ENCODE results near the gene CDC42BPG. TPM values are rescaled to one million over a fixed set of nuclear protein-coding genes. Genes with fewer than 3 reads are reported as not detected.

Gene CDC42BPG
- polyA plus RNA-seq, 2 donors, result 17.5 to 30.7 TPM

DNA sequence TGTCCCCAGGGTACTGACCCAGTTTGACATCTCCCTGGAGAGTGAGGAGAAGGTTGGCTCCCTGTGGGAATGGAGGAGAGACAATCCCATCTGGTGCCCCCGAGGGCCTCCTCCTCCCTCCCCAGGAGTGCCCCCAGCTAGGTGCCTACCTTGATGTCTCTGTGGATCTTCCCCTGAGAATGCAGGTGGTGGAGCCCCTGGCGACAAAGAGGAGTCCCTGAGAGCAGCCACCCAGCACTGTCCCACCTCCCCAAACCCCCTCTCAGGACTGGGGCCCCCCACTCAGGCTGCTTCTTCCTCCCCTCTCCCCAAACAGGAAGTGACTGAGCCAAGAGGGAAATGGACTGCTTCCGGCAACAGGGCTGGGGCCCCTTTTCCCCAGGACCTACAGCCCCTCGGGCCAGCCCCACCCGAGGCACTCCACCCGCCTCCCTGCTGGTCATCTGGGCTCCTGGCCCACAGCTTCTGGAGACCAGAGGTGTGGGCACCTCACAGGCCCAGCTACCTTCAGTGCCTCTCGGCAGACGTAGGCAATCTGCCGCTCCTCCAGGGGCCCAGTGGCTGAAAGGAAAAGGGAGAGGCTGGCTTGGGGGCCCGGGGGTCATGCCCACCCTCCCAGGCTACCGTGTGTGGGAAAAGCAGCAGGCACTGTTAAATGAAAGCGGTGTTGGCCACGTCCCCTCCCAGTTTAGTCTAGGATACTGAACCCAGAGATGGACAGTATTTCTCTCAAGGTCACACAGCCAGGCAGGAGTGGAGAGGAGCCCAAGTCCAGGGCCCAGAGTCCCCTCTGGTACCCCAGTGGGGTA is 42.7 kb downstream of the CDC42BPG start:
- Histone ChIP-seq H3K4me3 (ENCODE audit: low read depth in 1 of 2, low read length in 2 of 2) (peak overlapping the region in 1 of 2 donors; percentile 58), H3K27ac (ENCODE audit: low read depth in 2 of 2, low read length in 1 of 2) (peak overlapping the region; percentile 53 to 91), H3K4me1 (ENCODE audit: control insufficient read depth in 2 of 2, insufficient read depth in 2 of 2, low read length in 1 of 2) (peaks cover 4 to 17% of the 10 kb centered on the region in 2 donors), H3K36me3 (ENCODE audit: control insufficient read depth in 2 of 2, insufficient read depth in 2 of 2, low read length in 1 of 2) (peaks cover 3 to 36% of the 10 kb centered on the region in 2 donors), H3K9me3 (ENCODE audit: control insufficient read depth in 2 of 2, insufficient read depth in 1 of 2, low read depth in 1 of 2, low read length in 1 of 2) (no peaks in the 10 kb centered on the region), H3K27me3 (ENCODE audit: control insufficient read depth in 1 of 2, insufficient read depth in 2 of 2, low read length in 2 of 2) (no peaks in the 10 kb centered on the region)
- 53 to 58% methylated on average over 13 of the region's 13 CpGs for WGBS, 2 donors

DNA sequence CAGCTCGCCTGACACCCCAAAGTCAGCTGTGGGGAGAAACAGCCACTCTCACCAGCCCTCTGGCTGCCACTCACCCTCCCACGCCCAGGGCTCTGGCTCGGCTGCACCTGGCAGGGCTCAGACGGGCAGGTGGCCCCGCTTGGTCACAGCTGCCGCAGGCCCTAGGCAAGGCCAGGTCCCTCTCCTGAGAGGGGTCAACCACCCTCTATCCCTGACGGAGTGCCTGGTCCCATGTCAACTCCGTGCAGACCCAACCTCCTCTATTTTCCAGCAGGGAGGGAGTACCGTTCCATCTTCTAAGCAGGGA is 43.3 kb downstream of the CDC42BPG start:
- H3K27ac ChIP-seq (ENCODE audit: low read depth in 2 of 2, low read length in 1 of 2), result peak overlapping the region in 1 of 2 donors; percentile 8
- H3K36me3 ChIP-seq (ENCODE audit: control insufficient read depth in 2 of 2, insufficient read depth in 2 of 2, low read length in 1 of 2), result peaks cover 2 to 36% of the 10 kb centered on the region in 2 donors
- H3K4me3 ChIP-seq (ENCODE audit: low read depth in 1 of 2, low read length in 2 of 2), result no peak overlapping the region
- 65 to 67% methylated on average over 8 to 9 of the region's 9 CpGs for WGBS, 2 donors
- H3K9me3 ChIP-seq (ENCODE audit: control insufficient read depth in 2 of 2, insufficient read depth in 1 of 2, low read depth in 1 of 2, low read length in 1 of 2), result no peaks in the 10 kb centered on the region
- no peaks in the 10 kb centered on the region for H3K27me3 ChIP-seq (ENCODE audit: control insufficient read depth in 1 of 2, insufficient read depth in 2 of 2, low read length in 2 of 2)
- peaks cover 4 to 17% of the 10 kb centered on the region in 2 donors for H3K4me1 ChIP-seq (ENCODE audit: control insufficient read depth in 2 of 2, insufficient read depth in 2 of 2, low read length in 1 of 2)

DNA sequence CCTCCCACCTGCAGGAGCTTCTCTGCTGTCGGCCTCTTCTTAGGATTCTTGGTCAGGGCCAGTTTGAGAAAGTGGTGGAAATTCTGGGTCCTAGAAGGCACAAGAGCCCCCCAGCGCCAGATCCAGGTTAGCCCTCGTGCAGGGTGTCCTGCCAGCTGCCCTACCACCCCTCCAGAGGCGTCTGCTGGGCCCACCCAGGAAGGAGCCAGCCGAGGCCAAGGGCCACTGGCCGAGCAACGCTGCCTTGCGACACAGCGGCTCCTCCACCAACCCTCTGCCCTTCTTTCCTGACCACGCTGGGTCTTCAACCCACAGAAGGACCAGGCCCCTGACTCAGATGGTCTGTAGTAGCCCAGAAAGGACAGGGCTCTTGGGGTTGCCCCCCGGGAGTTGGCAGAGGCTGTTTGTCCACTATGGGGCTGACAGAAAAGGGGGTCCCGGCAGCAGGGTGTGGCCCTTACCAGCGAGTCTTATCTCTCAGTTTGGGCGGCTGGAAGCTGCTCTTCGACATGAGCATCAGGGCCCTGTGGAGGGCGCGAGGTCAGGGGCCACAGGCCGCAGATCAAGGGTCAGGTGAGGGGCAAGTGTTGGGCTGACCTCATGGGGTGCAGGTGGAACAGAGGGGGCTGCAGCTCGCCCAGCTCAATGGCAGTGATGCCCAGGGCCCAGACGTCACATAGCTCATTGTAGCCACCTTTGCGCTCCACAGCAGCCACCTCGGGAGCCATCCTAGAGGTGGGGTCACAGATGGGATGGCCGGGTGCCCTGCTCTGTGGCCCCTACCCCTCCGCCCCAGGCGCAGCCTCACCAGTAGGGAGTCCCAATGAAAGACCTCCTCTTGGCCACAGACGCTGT is 43.9 kb downstream of the CDC42BPG start:
- Histone ChIP-seq H3K4me1 (ENCODE audit: control insufficient read depth in 2 of 2, insufficient read depth in 2 of 2, low read length in 1 of 2) (peaks cover 4 to 17% of the 10 kb centered on the region in 2 donors), H3K4me3 (ENCODE audit: low read depth in 1 of 2, low read length in 2 of 2) (no peak overlapping the region), H3K9me3 (ENCODE audit: control insufficient read depth in 2 of 2, insufficient read depth in 1 of 2, low read depth in 1 of 2, low read length in 1 of 2) (no peaks in the 10 kb centered on the region), H3K27me3 (ENCODE audit: control insufficient read depth in 1 of 2, insufficient read depth in 2 of 2, low read length in 2 of 2) (no peaks in the 10 kb centered on the region), H3K27ac (ENCODE audit: low read depth in 2 of 2, low read length in 1 of 2) (no peak overlapping the region), H3K36me3 (ENCODE audit: control insufficient read depth in 2 of 2, insufficient read depth in 2 of 2, low read length in 1 of 2) (peaks cover 0 to 32% of the 10 kb centered on the region in 2 donors)
- 83 to 86% methylated on average over 26 of the region's 26 CpGs for WGBS, 2 donors

DNA sequence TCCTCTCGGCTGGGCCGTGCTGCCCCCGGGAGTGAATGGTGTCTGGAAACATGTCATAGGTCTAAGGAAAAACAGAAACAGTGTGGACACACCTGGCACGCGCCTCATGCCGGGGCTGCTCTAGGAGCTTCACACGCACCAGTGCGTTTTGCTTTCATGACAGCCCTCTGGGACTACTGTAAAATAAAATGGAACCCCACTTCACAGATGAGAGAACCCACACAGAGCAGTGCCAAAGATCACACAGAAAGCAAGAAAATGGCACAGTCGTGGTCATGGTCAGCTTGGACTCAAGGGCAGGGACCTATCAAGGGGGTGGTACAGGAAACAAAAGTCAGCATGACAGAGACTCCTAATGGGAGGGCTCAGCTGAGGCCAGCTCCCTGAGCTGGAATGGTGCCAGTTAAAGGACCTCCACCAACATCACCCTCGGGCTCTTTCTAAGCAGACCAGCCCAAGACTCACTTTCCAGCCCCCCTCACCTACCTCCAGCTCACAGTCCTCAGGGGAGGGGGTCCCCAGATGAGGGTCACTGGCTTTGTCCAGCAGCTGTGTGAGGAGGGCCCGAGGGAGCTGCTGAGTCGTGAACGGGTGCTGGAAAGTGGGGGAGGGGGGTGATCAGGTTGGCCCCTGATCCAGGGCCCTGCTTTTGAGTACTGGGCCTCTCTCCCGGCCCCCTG is 44.7 kb downstream of the CDC42BPG start:
- WGBS, 2 donors, result 69 to 71% methylated on average over 14 of the region's 14 CpGs
- no peak overlapping the region for H3K27ac ChIP-seq (ENCODE audit: low read depth in 2 of 2, low read length in 1 of 2)
- peaks cover 0 to 25% of the 10 kb centered on the region in 2 donors for H3K36me3 ChIP-seq (ENCODE audit: control insufficient read depth in 2 of 2, insufficient read depth in 2 of 2, low read length in 1 of 2)
- H3K27me3 ChIP-seq (ENCODE audit: control insufficient read depth in 1 of 2, insufficient read depth in 2 of 2, low read length in 2 of 2), result no peaks in the 10 kb centered on the region
- no peak overlapping the region for H3K4me3 ChIP-seq (ENCODE audit: low read depth in 1 of 2, low read length in 2 of 2)
- H3K9me3 ChIP-seq (ENCODE audit: control insufficient read depth in 2 of 2, insufficient read depth in 1 of 2, low read depth in 1 of 2, low read length in 1 of 2), result no peaks in the 10 kb centered on the region
- peaks cover 4 to 15% of the 10 kb centered on the region in 2 donors for H3K4me1 ChIP-seq (ENCODE audit: control insufficient read depth in 2 of 2, insufficient read depth in 2 of 2, low read length in 1 of 2)

DNA sequence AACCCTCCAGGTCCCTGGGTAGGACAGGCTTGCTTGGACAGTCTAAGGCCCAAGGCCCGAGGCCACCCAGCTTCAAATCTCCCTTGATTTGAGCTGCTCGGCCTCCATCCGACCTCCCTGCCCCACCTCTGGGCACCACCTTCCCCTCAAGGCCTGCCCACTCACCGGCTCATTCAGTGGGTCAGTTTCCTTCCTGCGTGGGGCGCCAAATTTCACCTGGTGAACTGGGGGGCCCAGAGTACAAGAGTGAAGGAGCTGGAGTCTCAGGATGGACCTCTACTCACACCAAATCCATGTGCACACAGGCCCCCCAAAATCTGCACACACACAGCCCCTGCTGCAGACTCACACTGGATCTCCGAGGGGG is 45.2 kb downstream of the CDC42BPG start:
- Histone ChIP-seq H3K27ac (ENCODE audit: low read depth in 2 of 2, low read length in 1 of 2) (no peak overlapping the region), H3K27me3 (ENCODE audit: control insufficient read depth in 1 of 2, insufficient read depth in 2 of 2, low read length in 2 of 2) (no peaks in the 10 kb centered on the region), H3K36me3 (ENCODE audit: control insufficient read depth in 2 of 2, insufficient read depth in 2 of 2, low read length in 1 of 2) (peaks cover 0 to 23% of the 10 kb centered on the region in 2 donors)

DNA sequence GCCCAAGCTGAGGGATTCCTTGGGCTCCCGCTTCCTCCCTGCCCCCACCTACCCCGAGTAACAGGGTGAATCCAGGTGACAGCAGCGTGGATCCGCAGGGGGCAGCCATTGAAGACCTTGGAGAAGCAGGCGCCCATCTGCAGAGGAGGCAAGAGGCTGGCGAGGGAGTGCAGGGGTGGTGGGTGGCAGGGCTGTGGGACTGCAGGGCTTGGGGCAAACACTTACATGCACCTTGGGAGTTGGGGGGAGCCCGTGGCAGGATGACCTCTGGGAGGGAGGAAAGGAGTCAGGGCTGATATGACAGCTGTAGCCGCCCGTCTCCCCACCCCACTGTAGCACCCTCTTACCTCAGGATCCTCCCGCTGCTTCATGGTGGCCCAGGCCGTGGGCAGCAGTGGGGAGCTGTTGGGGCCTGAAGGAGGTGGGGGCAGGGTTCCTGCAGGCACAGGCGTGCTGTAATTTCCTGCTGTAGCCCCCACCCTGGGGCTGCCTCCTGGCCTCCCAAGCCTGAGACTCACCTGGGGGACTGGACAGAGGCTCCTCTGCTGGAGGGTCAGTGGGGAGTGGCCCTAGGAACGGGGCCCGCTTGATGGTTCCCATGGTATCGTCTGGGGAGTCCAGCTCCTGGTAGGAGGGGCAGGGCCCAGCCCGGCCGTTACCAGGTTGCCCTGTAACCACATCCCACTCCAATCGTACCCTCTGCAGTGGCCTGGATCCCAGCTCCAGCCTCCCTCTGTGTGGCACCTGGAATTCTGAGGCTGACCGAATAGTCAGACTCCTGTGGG is 47.5 kb downstream of the CDC42BPG start:
- no peaks in the 10 kb centered on the region for H3K27me3 ChIP-seq (ENCODE audit: control insufficient read depth in 1 of 2, insufficient read depth in 2 of 2, low read length in 2 of 2)
- no peak overlapping the region for H3K27ac ChIP-seq (ENCODE audit: low read depth in 2 of 2, low read length in 1 of 2)
- H3K9me3 ChIP-seq (ENCODE audit: control insufficient read depth in 2 of 2, insufficient read depth in 1 of 2, low read depth in 1 of 2, low read length in 1 of 2), result no peaks in the 10 kb centered on the region
- H3K36me3 ChIP-seq (ENCODE audit: control insufficient read depth in 2 of 2, insufficient read depth in 2 of 2, low read length in 1 of 2), result peaks cover 0 to 23% of the 10 kb centered on the region in 2 donors
- no peaks in the 10 kb centered on the region for H3K4me1 ChIP-seq (ENCODE audit: control insufficient read depth in 2 of 2, insufficient read depth in 2 of 2, low read length in 1 of 2)
- WGBS, 2 donors, result 86 to 92% methylated on average over 17 to 19 of the region's 19 CpGs
- no peak overlapping the region for H3K4me3 ChIP-seq (ENCODE audit: low read depth in 1 of 2, low read length in 2 of 2)

More for the DNA sequence above, 45.2 kb downstream of the CDC42BPG start:
- 72 to 73% methylated on average over 7 of the region's 7 CpGs for WGBS, 2 donors
- Histone ChIP-seq H3K4me1 (ENCODE audit: control insufficient read depth in 2 of 2, insufficient read depth in 2 of 2, low read length in 1 of 2) (peaks cover 4 to 14% of the 10 kb centered on the region in 2 donors), H3K4me3 (ENCODE audit: low read depth in 1 of 2, low read length in 2 of 2) (no peak overlapping the region), H3K9me3 (ENCODE audit: control insufficient read depth in 2 of 2, insufficient read depth in 1 of 2, low read depth in 1 of 2, low read length in 1 of 2) (no peaks in the 10 kb centered on the region)

DNA sequence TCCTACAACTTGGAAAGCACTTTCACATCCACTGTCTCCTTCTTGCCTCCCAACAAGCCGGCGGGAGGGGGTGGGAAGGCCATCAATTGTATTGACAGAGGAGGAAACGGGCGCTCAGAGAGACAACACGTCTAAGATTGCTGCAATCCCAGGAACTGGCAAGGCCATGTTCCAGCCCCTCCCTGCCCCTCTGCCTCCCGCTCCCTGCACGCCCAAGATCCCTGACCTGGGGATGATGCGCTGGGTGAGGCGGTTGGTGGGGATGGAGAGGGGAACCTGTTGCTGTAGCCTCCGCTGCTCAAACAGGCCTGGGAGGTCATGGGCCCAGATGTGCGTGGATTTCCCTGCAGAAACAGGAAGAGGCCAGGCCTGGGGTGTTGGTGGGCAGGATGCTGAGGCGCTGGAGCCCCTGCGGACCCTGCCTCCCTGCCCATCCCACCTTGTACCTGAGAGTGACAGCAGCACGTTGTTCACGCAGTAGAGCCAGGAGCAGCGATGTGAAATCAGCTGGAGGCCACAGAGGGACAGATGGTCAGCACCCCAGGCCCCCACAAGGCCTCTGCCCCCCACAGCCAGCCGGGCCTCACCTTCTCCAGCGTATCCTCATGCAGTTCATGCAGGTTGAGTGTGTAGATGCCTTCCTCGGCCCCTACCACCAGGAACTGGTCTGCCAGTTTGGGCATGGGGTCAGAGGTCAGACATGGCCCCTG is 48.3 kb downstream of the CDC42BPG start:
- H3K27ac ChIP-seq (ENCODE audit: low read depth in 2 of 2, low read length in 1 of 2), result no peak overlapping the region
- H3K36me3 ChIP-seq (ENCODE audit: control insufficient read depth in 2 of 2, insufficient read depth in 2 of 2, low read length in 1 of 2), result peaks cover 0 to 27% of the 10 kb centered on the region in 2 donors
- no peak overlapping the region for H3K4me3 ChIP-seq (ENCODE audit: low read depth in 1 of 2, low read length in 2 of 2)
- no peaks in the 10 kb centered on the region for H3K27me3 ChIP-seq (ENCODE audit: control insufficient read depth in 1 of 2, insufficient read depth in 2 of 2, low read length in 2 of 2)
- WGBS, 2 donors, result 77 to 83% methylated on average over 19 of the region's 19 CpGs
- H3K9me3 ChIP-seq (ENCODE audit: control insufficient read depth in 2 of 2, insufficient read depth in 1 of 2, low read depth in 1 of 2, low read length in 1 of 2), result no peaks in the 10 kb centered on the region
- H3K4me1 ChIP-seq (ENCODE audit: control insufficient read depth in 2 of 2, insufficient read depth in 2 of 2, low read length in 1 of 2), result no peaks in the 10 kb centered on the region

DNA sequence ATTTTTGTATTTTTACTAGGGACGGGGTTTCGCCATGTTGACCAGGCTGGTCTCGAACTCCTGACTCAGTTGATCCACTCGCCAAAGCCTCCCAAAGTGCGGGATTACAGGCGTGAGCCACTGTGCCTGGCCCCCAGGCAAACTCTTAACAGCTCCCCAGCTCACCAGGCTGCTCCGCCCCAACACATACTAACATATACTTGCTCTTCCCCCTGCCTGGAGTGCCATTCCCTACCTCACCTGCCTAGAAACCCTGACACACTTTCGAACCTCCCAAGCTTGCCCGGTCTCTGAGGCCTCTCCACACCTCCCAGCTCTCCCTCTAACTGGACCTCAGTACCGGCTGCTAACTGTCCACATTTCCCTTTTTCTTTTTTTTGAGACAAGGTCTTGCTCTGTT is 49.9 kb downstream of the CDC42BPG start:
- WGBS, 2 donors, result 91 to 92% methylated on average over 10 of the region's 10 CpGs

More for the DNA sequence above, 49.9 kb downstream of the CDC42BPG start:
- no peak overlapping the region for H3K4me3 ChIP-seq (ENCODE audit: low read depth in 1 of 2, low read length in 2 of 2)
- H3K36me3 ChIP-seq (ENCODE audit: control insufficient read depth in 2 of 2, insufficient read depth in 2 of 2, low read length in 1 of 2), result peaks cover 0 to 27% of the 10 kb centered on the region in 2 donors
- no peaks in the 10 kb centered on the region for H3K27me3 ChIP-seq (ENCODE audit: control insufficient read depth in 1 of 2, insufficient read depth in 2 of 2, low read length in 2 of 2)
- H3K27ac ChIP-seq (ENCODE audit: low read depth in 2 of 2, low read length in 1 of 2), result no peak overlapping the region
- no peaks in the 10 kb centered on the region for H3K9me3 ChIP-seq (ENCODE audit: control insufficient read depth in 2 of 2, insufficient read depth in 1 of 2, low read depth in 1 of 2, low read length in 1 of 2)
- no peaks in the 10 kb centered on the region for H3K4me1 ChIP-seq (ENCODE audit: control insufficient read depth in 2 of 2, insufficient read depth in 2 of 2, low read length in 1 of 2)

Measured in esophagus (tissue), 2 donors.